ENCODE results near the gene CNR1. TPM values are rescaled to one million over a fixed set of nuclear protein-coding genes. Genes with fewer than 3 reads are reported as not detected.

CNR1 gene
- total RNA-seq, 1 experiment from 2014 or later, result 0.13 TPM

DNA sequence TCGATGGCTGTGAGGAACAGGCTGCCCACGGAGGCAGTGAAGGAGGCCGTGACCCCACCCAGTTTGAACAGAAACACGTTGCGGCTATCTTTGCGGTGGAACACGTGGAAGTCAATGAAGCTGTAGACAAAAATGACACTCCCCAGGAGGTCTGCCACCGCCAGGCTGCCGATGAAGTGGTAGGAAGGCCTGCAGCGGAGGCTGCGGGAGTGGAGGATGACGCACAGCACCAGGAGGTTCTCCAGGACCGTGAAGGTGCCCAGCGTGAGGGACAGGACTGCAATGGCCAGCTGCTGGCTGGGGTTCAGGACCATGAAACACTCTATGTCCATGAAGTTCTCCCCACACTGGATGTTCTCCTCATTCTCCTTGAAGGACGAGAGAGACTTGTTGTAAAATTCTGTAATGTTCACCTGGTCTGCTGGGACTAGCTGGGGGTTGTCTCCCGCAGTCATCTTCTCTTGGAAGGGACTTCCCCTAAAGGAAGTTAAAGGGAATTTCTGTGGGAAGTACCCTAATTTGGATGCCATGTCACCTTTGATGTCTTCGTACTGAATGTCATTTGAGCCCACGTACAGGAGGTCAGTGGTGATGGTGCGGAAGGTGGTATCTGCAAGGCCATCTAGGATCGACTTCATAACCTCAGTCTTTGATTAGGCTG lies 21.4 kb downstream of the CNR1 start:
- CTCF ChIA-PET, result no interaction called here
- ATAC-seq, result no peak

GRCh38 chr6:88143421-88144157 lies 22.6 kb downstream of the CNR1 start:
- Histone ChIP-seq H3K27me3 (ENCODE audit: control insufficient read depth, insufficient read depth, low read length) (no peaks in the 10 kb centered on the region), H3K4me3 (ENCODE audit: low read depth in 2 of 2, low read length in 2 of 2) (no peak overlapping the region), H3K36me3 (ENCODE audit: control insufficient read depth, insufficient read depth, low read length) (no peaks in the 10 kb centered on the region), H3K27ac (ENCODE audit: low read length) (no peak overlapping the region), H3K9me3 (ENCODE audit: control insufficient read depth, insufficient read depth, low read depth, low read length) (no peaks in the 10 kb centered on the region), H3K4me1 (ENCODE audit: control insufficient read depth, insufficient read depth, low read length) (no peaks in the 10 kb centered on the region)
- DNase-seq (ENCODE audit: low read depth, low spot score) (no peak), ATAC-seq (no peak)
- in situ Hi-C loops (cut with HindIII; ENCODE audit: low pct_unique_long_range_greater_than_20kb, low sequenced_read_pairs) (no loop called here), intact Hi-C loops (cut with micrococcal nuclease; ENCODE audit: unreplicated experiment) (no loop called here)
- ChIA-PET CTCF (no interaction called here), POLR2A (no interaction called here)
- BruUV-seq (replicated peaks), result no TSS peak
- TF ChIP-seq, protein P1, sequence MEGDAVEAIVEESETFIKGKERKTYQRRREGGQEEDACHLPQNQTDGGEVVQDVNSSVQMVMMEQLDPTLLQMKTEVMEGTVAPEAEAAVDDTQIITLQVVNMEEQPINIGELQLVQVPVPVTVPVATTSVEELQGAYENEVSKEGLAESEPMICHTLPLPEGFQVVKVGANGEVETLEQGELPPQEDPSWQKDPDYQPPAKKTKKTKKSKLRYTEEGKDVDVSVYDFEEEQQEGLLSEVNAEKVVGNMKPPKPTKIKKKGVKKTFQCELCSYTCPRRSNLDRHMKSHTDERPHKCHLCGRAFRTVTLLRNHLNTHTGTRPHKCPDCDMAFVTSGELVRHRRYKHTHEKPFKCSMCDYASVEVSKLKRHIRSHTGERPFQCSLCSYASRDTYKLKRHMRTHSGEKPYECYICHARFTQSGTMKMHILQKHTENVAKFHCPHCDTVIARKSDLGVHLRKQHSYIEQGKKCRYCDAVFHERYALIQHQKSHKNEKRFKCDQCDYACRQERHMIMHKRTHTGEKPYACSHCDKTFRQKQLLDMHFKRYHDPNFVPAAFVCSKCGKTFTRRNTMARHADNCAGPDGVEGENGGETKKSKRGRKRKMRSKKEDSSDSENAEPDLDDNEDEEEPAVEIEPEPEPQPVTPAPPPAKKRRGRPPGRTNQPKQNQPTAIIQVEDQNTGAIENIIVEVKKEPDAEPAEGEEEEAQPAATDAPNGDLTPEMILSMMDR (IDR thresholded peaks at IDR 0.05), result no peak
- TF ChIP-seq POLR2AphosphoS5 (IDR thresholded peaks at IDR 0.05; ENCODE audit: low read depth, low read length) (no peak), SIN3A (IDR thresholded peaks at IDR 0.05; ENCODE audit: borderline replicate concordance, insufficient read depth, low read depth, low read length) (no peak), TCF7L2 (IDR thresholded peaks at IDR 0.05; ENCODE audit: low read depth, low read length) (no peak)
- TF ChIP-seq, protein P2, sequence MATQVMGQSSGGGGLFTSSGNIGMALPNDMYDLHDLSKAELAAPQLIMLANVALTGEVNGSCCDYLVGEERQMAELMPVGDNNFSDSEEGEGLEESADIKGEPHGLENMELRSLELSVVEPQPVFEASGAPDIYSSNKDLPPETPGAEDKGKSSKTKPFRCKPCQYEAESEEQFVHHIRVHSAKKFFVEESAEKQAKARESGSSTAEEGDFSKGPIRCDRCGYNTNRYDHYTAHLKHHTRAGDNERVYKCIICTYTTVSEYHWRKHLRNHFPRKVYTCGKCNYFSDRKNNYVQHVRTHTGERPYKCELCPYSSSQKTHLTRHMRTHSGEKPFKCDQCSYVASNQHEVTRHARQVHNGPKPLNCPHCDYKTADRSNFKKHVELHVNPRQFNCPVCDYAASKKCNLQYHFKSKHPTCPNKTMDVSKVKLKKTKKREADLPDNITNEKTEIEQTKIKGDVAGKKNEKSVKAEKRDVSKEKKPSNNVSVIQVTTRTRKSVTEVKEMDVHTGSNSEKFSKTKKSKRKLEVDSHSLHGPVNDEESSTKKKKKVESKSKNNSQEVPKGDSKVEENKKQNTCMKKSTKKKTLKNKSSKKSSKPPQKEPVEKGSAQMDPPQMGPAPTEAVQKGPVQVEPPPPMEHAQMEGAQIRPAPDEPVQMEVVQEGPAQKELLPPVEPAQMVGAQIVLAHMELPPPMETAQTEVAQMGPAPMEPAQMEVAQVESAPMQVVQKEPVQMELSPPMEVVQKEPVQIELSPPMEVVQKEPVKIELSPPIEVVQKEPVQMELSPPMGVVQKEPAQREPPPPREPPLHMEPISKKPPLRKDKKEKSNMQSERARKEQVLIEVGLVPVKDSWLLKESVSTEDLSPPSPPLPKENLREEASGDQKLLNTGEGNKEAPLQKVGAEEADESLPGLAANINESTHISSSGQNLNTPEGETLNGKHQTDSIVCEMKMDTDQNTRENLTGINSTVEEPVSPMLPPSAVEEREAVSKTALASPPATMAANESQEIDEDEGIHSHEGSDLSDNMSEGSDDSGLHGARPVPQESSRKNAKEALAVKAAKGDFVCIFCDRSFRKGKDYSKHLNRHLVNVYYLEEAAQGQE (IDR thresholded peaks at IDR 0.05; ENCODE audit: insufficient read depth in 1 of 2, low read depth in 2 of 2, low read length in 1 of 2), result no peak

More for the DNA sequence above, 21.4 kb downstream of the CNR1 start:
- H3K9me3 ChIP-seq (ENCODE audit: control insufficient read depth, insufficient read depth, low read depth, low read length), result no peaks in the 10 kb centered on the region
- H3K4me1 ChIP-seq (ENCODE audit: control insufficient read depth, insufficient read depth, low read length), result no peaks in the 10 kb centered on the region
- H3K4me3 ChIP-seq (ENCODE audit: low read depth in 2 of 2, low read length in 2 of 2), result no peak overlapping the region
- H3K27ac ChIP-seq (ENCODE audit: low read length), result no peak overlapping the region
- POLR2A ChIA-PET, result no interaction called here
- no peak for TF ChIP-seq SIN3A (IDR thresholded peaks at IDR 0.05; ENCODE audit: borderline replicate concordance, insufficient read depth, low read depth, low read length)
- TF ChIP-seq POLR2AphosphoS5 (IDR thresholded peaks at IDR 0.05; ENCODE audit: low read depth, low read length), result no peak
- TF ChIP-seq TCF7L2 (IDR thresholded peaks at IDR 0.05; ENCODE audit: low read depth, low read length), result no peak
- TF ChIP-seq, protein P2 (IDR thresholded peaks at IDR 0.05; ENCODE audit: insufficient read depth in 1 of 2, low read depth in 2 of 2, low read length in 1 of 2), result no peak
- TF ChIP-seq, protein P1 (IDR thresholded peaks at IDR 0.05), result no peak
- intact Hi-C loops (cut with micrococcal nuclease; ENCODE audit: unreplicated experiment), result no loop called here
- no peak for DNase-seq (ENCODE audit: low read depth, low spot score)
- H3K27me3 ChIP-seq (ENCODE audit: control insufficient read depth, insufficient read depth, low read length), result no peaks in the 10 kb centered on the region
- no TSS peak for BruUV-seq (replicated peaks)
- in situ Hi-C loops (cut with HindIII; ENCODE audit: low pct_unique_long_range_greater_than_20kb, low sequenced_read_pairs), result no loop called here
- no peaks in the 10 kb centered on the region for H3K36me3 ChIP-seq (ENCODE audit: control insufficient read depth, insufficient read depth, low read length)
